SK-N-MC (cell line): ENCODE data around the gene BRAF.

Source experiments
- EZH2 ChIP-seq: fragments of 200-600 bp; sonication (generic); IDR thresholded peaks from one replicate; pipeline ENCODE4 v1.6.1; 2017; ENCODE audit warnings: antibody characterized with exemption
- FOXP2 ChIP-seq: optimal IDR thresholded peaks from 2 replicates; pipeline ENCODE3; 2011; ENCODE audit warnings: mild to moderate bottlenecking, moderate library complexity; ENCODE audit not compliant: insufficient read depth; ENCODE audit errors: extremely low read length, control extremely low read depth
- POLR2AphosphoS5 ChIP-seq: IDR thresholded peaks from 2 replicates; pipeline ENCODE4 v1.6.1; 2012; ENCODE audit warnings: mild to moderate bottlenecking, low read depth, low read length, borderline replicate concordance

GRCh38 chr7:140734096-140734495 lies 190.6 kb downstream of the BRAF start:
- TF ChIP-seq POLR2AphosphoS5 (no peak), EZH2 (no peak), FOXP2 (no peak)
